ENCODE data around the gene DYNC1I1. TPM values are rescaled to one million over a fixed set of nuclear protein-coding genes. Genes with fewer than 3 reads are reported as not detected.
"Not testable (repeated sequence)": the region's sequence is repeated elsewhere in the genome, so short reads cannot be mapped to it uniquely, and the experiment has no call there.

Gene DYNC1I1
- total and polyA plus RNA-seq, 2 donors (not counting 1 experiment from before 2014, with no cell fraction given) = 0.17 to 0.30 TPM

DNA sequence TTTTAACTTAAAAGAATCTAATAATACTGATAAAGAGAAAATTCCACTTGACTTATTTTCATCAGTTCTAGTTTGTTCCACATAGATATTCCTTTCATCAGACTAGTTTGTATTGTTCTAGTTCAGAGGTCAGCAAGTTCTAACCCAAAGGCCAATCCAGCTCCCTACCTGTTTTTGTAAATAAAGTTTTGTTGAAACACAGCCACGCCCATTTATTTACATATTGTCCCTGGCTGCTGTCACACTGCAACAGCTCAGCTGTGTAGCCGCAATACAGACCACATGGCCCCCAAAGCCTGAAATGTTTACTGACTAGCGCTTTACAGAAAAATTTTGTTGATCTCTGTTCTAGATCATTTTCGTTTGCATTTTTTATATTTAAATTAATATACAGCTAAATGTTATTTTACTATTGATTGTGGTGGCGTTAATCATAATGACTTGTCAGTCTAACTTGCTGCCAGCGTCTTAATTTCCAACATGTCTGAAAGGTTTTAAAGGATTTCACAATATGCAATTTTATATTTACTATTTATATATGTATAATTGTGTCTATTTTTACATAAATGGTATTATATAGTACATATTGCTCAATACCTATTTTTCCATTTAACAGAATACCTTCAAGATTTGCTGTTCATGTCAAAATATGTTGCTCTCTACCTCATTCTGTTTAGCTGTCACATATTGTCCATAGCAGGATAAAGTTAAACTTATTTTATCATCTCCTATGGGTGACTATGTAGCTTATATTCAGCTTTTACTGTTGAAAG lies 159.3 kb downstream of the DYNC1I1 start:
- H3K9ac ChIP-seq (ENCODE audit: insufficient read depth, low read length) = no peak overlapping the region
- no peak for TF ChIP-seq EZH2 (IDR thresholded peaks at IDR 0.05; ENCODE audit: low read length, missing control alignments)
- TF ChIP-seq, protein P1, sequence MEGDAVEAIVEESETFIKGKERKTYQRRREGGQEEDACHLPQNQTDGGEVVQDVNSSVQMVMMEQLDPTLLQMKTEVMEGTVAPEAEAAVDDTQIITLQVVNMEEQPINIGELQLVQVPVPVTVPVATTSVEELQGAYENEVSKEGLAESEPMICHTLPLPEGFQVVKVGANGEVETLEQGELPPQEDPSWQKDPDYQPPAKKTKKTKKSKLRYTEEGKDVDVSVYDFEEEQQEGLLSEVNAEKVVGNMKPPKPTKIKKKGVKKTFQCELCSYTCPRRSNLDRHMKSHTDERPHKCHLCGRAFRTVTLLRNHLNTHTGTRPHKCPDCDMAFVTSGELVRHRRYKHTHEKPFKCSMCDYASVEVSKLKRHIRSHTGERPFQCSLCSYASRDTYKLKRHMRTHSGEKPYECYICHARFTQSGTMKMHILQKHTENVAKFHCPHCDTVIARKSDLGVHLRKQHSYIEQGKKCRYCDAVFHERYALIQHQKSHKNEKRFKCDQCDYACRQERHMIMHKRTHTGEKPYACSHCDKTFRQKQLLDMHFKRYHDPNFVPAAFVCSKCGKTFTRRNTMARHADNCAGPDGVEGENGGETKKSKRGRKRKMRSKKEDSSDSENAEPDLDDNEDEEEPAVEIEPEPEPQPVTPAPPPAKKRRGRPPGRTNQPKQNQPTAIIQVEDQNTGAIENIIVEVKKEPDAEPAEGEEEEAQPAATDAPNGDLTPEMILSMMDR (conservative IDR thresholded peaks at IDR 0.05 in 1 of 2, IDR thresholded peaks at IDR 0.05 in 1 of 2; ENCODE audit: low read depth in 1 of 2, low read length in 2 of 2) = no peak
- H2AFZ ChIP-seq (ENCODE audit: low read length) = no peak overlapping the region
- H3K4me3 ChIP-seq (replicated peaks in 1 of 4; ENCODE audit: control extremely low read depth in 1 of 4, insufficient read depth in 1 of 4, low read depth in 3 of 4, low read length in 4 of 4) = no peak overlapping the region
- H3K36me3 ChIP-seq (ENCODE audit: control insufficient read depth, insufficient read depth, low read length) = no peaks in the 10 kb centered on the region
- H3K9me3 ChIP-seq (ENCODE audit: control insufficient read depth, insufficient read depth, low read depth, low read length) = no peaks in the 10 kb centered on the region
- H3K79me2 ChIP-seq (ENCODE audit: control insufficient read depth, insufficient read depth, low read length) = no peaks in the 10 kb centered on the region
- H3K27ac ChIP-seq (ENCODE audit: insufficient read depth, low read length) = no peak overlapping the region
- H3K27me3 ChIP-seq (ENCODE audit: control insufficient read depth, insufficient read depth, low read length) = no peaks in the 10 kb centered on the region
- H3K4me1 ChIP-seq (ENCODE audit: control insufficient read depth, extremely low read depth, insufficient read depth, low read length) = no peaks in the 10 kb centered on the region
- no peaks in the 10 kb centered on the region for H4K20me1 ChIP-seq (ENCODE audit: control insufficient read depth, extremely low read depth, insufficient read depth, low read length)
- no peak overlapping the region for H3K4me2 ChIP-seq (ENCODE audit: extremely low read depth, insufficient read depth, low read length)
- no peak for DNase-seq (ENCODE audit: low read depth in 2 of 2)

DNA sequence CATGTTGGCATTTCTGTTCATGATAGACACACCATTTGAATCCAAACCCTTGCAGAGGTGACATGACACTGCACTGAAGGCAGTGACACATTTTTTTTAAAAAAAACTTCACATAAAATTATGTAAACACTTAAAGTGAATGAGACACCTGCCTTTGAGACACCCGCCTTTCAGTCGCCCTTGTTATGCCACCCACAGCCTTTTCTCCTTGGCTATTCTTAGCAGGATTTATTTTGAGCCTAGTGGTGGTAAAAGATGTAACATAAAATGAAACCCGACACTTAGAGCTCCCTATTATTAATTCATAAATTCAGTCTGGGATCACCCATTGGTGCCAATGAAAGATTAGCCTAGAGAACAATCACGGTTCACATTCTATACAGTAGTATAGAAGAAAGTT lies 161.3 kb downstream of the DYNC1I1 start:
- Histone ChIP-seq H3K4me3 (replicated peaks in 1 of 4; ENCODE audit: control extremely low read depth in 1 of 4, insufficient read depth in 1 of 4, low read depth in 3 of 4, low read length in 4 of 4) (no peak overlapping the region), H3K9ac (ENCODE audit: insufficient read depth, low read length) (no peak overlapping the region), H3K9me3 (ENCODE audit: control insufficient read depth, insufficient read depth, low read depth, low read length) (no peaks in the 10 kb centered on the region), H3K27ac (ENCODE audit: insufficient read depth, low read length) (no peak overlapping the region), H3K4me1 (ENCODE audit: control insufficient read depth, extremely low read depth, insufficient read depth, low read length) (no peaks in the 10 kb centered on the region), H4K20me1 (ENCODE audit: control insufficient read depth, extremely low read depth, insufficient read depth, low read length) (no peaks in the 10 kb centered on the region), H3K27me3 (ENCODE audit: control insufficient read depth, insufficient read depth, low read length) (no peaks in the 10 kb centered on the region), H2AFZ (ENCODE audit: low read length) (no peak overlapping the region), H3K79me2 (ENCODE audit: control insufficient read depth, insufficient read depth, low read length) (no peaks in the 10 kb centered on the region), H3K36me3 (ENCODE audit: control insufficient read depth, insufficient read depth, low read length) (no peaks in the 10 kb centered on the region), H3K4me2 (ENCODE audit: extremely low read depth, insufficient read depth, low read length) (no peak overlapping the region)
- TF ChIP-seq EZH2 (IDR thresholded peaks at IDR 0.05; ENCODE audit: low read length, missing control alignments) = no peak
- TF ChIP-seq, protein P1 (conservative IDR thresholded peaks at IDR 0.05 in 1 of 2, IDR thresholded peaks at IDR 0.05 in 1 of 2; ENCODE audit: low read depth in 1 of 2, low read length in 2 of 2) = no peak
- no peak for DNase-seq (ENCODE audit: low read depth in 2 of 2)

DNA sequence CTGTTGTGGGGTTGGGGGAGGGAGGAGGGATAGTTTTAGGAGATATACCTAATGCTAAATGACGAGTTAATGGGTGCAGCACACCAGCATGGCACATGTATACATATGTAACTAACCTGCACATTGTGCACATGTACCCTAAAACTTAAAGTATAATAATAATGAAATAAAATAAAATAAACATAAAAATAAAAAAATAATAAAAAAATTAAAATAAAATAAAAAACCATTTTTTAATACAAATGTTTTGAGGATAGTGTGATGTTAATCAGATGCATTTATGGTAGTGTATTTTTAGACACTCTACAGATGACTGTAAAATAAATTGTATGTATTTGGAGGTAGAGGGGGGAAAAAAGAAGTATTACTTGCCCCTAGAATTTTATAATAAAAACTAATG lies 172.5 kb downstream of the DYNC1I1 start:
- H3K4me1 ChIP-seq (ENCODE audit: control insufficient read depth, extremely low read depth, insufficient read depth, low read length); H3K4me2 ChIP-seq (ENCODE audit: extremely low read depth, insufficient read depth, low read length); H3K4me3 ChIP-seq (replicated peaks in 1 of 4; ENCODE audit: control extremely low read depth in 1 of 4, insufficient read depth in 1 of 4, low read depth in 3 of 4, low read length in 4 of 4); H4K20me1 ChIP-seq (ENCODE audit: control insufficient read depth, extremely low read depth, insufficient read depth, low read length); H3K36me3 ChIP-seq (ENCODE audit: control insufficient read depth, insufficient read depth, low read length); H3K9ac ChIP-seq (ENCODE audit: insufficient read depth, low read length); H2AFZ ChIP-seq (ENCODE audit: low read length); DNase-seq (ENCODE audit: low read depth in 2 of 2); H3K79me2 ChIP-seq (ENCODE audit: control insufficient read depth, insufficient read depth, low read length); H3K9me3 ChIP-seq (ENCODE audit: control insufficient read depth, insufficient read depth, low read depth, low read length); H3K27ac ChIP-seq (ENCODE audit: insufficient read depth, low read length); H3K27me3 ChIP-seq (ENCODE audit: control insufficient read depth, insufficient read depth, low read length): not testable (repeated sequence)

Data from fibroblast of lung (primary cell).